Measurements from ENCODE around the gene MICU1.

GRCh38 chr10:72505435-72505834, 120.4 kb downstream of the MICU1 start:
- TF ChIP-seq, protein P1, sequence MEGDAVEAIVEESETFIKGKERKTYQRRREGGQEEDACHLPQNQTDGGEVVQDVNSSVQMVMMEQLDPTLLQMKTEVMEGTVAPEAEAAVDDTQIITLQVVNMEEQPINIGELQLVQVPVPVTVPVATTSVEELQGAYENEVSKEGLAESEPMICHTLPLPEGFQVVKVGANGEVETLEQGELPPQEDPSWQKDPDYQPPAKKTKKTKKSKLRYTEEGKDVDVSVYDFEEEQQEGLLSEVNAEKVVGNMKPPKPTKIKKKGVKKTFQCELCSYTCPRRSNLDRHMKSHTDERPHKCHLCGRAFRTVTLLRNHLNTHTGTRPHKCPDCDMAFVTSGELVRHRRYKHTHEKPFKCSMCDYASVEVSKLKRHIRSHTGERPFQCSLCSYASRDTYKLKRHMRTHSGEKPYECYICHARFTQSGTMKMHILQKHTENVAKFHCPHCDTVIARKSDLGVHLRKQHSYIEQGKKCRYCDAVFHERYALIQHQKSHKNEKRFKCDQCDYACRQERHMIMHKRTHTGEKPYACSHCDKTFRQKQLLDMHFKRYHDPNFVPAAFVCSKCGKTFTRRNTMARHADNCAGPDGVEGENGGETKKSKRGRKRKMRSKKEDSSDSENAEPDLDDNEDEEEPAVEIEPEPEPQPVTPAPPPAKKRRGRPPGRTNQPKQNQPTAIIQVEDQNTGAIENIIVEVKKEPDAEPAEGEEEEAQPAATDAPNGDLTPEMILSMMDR (IDR thresholded peaks at IDR 0.05): no peak
- TF ChIP-seq POLR2A (IDR thresholded peaks at IDR 0.05) (no peak), EP300 (IDR thresholded peaks at IDR 0.05) (no peak), POLR2AphosphoS5 (IDR thresholded peaks at IDR 0.05) (no peak)

Measured in sigmoid colon (tissue), 4 donors.